ENCODE results near the gene TMEM178B. TPM values are rescaled to one million over a fixed set of nuclear protein-coding genes. Genes with fewer than 3 reads are reported as not detected.
A peak's percentile ranks its signal among the peaks of the same experiment; 100 is the strongest.

Gene TMEM178B
- total and polyA plus RNA-seq, 3 experiments from 2014 or later: 0.02 to 1.1 (median 0.97) TPM

DNA sequence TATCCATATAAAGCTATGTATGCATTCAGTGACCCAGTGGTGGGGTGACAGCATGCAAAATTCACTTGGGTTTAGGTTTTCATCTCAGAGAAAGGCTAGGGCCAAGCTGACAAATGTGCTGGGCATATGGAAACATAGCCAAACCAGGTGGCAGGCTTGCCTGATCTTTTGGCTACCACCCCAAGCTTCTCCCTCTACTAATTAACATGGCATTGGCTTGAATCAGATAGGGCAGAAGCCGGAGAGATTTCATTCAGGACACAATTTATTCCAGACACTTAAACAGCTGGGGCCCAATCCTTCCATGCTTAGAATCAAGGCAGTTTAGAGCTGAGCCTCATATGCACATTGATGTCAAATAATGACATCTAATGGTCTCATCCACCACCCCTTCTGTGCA is 381.9 kb downstream of the TMEM178B start:
- H3K27ac Mint-ChIP-seq: no peak overlapping the region
- no peaks in the 10 kb centered on the region for H3K36me3 Mint-ChIP-seq
- no peaks in the 10 kb centered on the region for H3K36me3 ChIP-seq (ENCODE audit: insufficient read depth, low read length)
- H3K4me1 Mint-ChIP-seq: no peaks in the 10 kb centered on the region
- H3K9me3 Mint-ChIP-seq: no peaks in the 10 kb centered on the region
- H3K4me1 ChIP-seq (ENCODE audit: insufficient read depth, low read length): no peaks in the 10 kb centered on the region
- no peaks in the 10 kb centered on the region for H3K27me3 ChIP-seq (ENCODE audit: insufficient read depth, low read length, poor library complexity, severe bottlenecking)
- H3K27ac ChIP-seq (ENCODE audit: low read depth, low read length): no peak overlapping the region
- ChIA-PET POLR2A (no interaction called here), CTCF (no interaction called here)
- H3K4me3 ChIP-seq (ENCODE audit: low read length): no peak overlapping the region
- H3K4me3 Mint-ChIP-seq: no peak overlapping the region
- peaks cover 6 to 8% of the 10 kb centered on the region in 2 donors for H3K27me3 Mint-ChIP-seq
- H3K9me3 ChIP-seq (ENCODE audit: low read length): no peaks in the 10 kb centered on the region
- DNase-seq: no peak

DNA sequence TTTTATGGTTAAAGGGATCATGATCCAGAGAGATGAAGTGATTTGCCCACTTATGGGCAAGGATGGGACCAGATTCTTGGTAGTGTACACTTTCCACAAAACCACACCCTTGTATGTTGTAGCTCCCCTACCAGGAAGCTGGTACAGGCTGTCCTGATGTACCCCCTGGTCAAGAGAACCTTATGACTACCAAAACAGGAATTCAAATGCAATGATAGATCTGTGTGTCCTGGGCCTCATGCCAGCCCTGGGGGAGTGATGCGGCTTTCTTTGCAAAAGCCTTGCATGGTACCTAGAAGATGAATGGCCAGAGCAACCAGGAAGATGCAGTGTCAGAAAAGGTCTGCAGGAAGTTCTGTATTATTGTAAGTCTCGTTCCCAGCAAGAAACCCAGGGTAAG is 382.4 kb downstream of the TMEM178B start:
- H3K9me3 ChIP-seq (ENCODE audit: low read length): no peaks in the 10 kb centered on the region
- H3K36me3 ChIP-seq (ENCODE audit: insufficient read depth, low read length): no peaks in the 10 kb centered on the region
- Mint-ChIP-seq H3K36me3 (no peaks in the 10 kb centered on the region), H3K9me3 (no peaks in the 10 kb centered on the region), H3K27me3 (peaks cover 6 to 8% of the 10 kb centered on the region in 2 donors), H3K4me1 (no peaks in the 10 kb centered on the region), H3K4me3 (no peak overlapping the region), H3K27ac (peak overlapping the region in 1 of 8 donors; percentile 48)
- no peak overlapping the region for H3K4me3 ChIP-seq (ENCODE audit: low read length)
- no peaks in the 10 kb centered on the region for H3K4me1 ChIP-seq (ENCODE audit: insufficient read depth, low read length)
- no peak overlapping the region for H3K27ac ChIP-seq (ENCODE audit: low read depth, low read length)
- no peaks in the 10 kb centered on the region for H3K27me3 ChIP-seq (ENCODE audit: insufficient read depth, low read length, poor library complexity, severe bottlenecking)
- CTCF ChIA-PET: no interaction called here
- no peak for DNase-seq
- POLR2A ChIA-PET: no interaction called here

DNA sequence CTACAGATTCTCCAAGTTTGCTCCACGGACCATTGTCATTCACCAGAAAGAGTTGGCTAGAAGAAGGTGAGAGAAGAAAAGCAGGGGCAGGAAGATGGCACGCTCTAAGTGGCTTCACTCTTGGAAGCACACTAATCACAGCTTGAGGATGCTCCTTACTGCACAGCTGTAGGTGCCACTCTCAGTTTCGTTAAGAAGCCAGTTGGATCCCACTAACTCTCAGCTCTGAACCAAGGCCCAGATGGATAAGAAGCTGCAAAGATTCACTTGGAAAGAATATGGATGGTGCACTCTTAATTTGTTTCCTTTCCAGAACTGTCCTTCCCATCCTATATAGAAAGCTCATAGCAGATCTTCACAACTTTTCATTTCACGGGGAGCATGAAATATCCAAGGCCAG is 382.8 kb downstream of the TMEM178B start:
- H3K27ac ChIP-seq (ENCODE audit: low read depth, low read length): no peak overlapping the region
- H3K4me1 Mint-ChIP-seq: no peaks in the 10 kb centered on the region
- H3K4me3 ChIP-seq (ENCODE audit: low read length): no peak overlapping the region
- H3K27me3 Mint-ChIP-seq: peaks cover 6 to 8% of the 10 kb centered on the region in 2 donors
- DNase-seq: no peak
- peak overlapping the region in 1 of 8 donors; percentile 48 for H3K27ac Mint-ChIP-seq
- CTCF ChIA-PET: no interaction called here
- H3K9me3 Mint-ChIP-seq: no peaks in the 10 kb centered on the region
- no peaks in the 10 kb centered on the region for H3K36me3 Mint-ChIP-seq
- no peaks in the 10 kb centered on the region for H3K36me3 ChIP-seq (ENCODE audit: insufficient read depth, low read length)
- POLR2A ChIA-PET: no interaction called here
- H3K27me3 ChIP-seq (ENCODE audit: insufficient read depth, low read length, poor library complexity, severe bottlenecking): no peaks in the 10 kb centered on the region
- no peaks in the 10 kb centered on the region for H3K9me3 ChIP-seq (ENCODE audit: low read length)
- no peaks in the 10 kb centered on the region for H3K4me1 ChIP-seq (ENCODE audit: insufficient read depth, low read length)
- no peak overlapping the region for H3K4me3 Mint-ChIP-seq

DNA sequence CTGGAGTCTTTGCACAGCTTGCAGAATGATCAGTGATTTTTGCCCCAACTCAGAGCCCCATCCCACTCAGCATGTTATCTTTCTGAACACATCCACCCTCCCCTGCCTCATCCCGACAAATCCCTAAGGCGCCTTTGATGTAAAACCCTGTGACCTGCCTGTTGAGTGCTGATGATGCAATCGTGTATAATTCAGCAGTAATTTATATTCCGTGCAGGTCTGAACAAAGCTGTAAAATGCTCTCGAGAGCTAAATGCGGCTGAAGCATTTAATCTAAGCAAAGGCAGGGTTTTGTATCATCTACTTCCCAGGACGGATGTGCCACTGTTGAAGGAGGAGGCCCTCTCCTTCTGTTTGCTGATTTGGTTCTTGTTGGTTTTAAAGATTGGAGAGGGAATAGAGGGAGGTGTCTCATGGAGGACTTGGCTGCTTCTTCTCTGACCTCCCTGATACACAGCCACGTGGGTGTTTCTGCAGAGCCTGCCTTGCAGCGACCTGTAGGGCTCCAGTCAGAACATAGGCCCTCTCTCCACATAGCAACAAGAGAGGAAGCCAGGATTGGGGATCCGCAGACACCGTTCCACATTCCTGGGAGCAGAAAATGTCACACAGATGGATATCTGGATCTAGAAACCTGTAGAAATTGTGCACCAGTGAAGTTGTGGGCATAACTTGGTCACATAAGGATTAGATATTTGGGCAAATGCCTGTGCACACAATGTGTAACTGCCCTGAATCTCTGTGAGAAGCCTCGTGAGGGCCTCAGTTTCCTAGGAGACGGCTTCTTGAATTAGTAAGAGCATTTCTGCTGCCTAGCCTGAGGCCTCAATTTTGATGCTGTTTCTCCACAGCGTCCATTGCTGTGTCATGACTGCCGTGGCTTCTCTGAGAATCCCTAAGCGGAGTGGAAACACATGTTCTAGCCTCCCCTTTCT is 387.2 kb downstream of the TMEM178B start:
- no peaks in the 10 kb centered on the region for H3K9me3 ChIP-seq (ENCODE audit: low read length)
- H3K4me1 ChIP-seq (ENCODE audit: insufficient read depth, low read length): no peaks in the 10 kb centered on the region
- peaks cover 0 to 2% (median 0%) of the 10 kb centered on the region in 5 donors for H3K9me3 Mint-ChIP-seq
- DNase-seq: no peak
- no peaks in the 10 kb centered on the region for H3K36me3 Mint-ChIP-seq
- CTCF ChIA-PET: no interaction called here
- no peak overlapping the region for H3K4me3 ChIP-seq (ENCODE audit: low read length)
- H3K27ac Mint-ChIP-seq: no peak overlapping the region
- H3K4me3 Mint-ChIP-seq: no peak overlapping the region
- POLR2A ChIA-PET: no interaction called here
- H3K27me3 Mint-ChIP-seq: peaks cover 8 to 9% of the 10 kb centered on the region in 2 donors
- H3K27me3 ChIP-seq (ENCODE audit: insufficient read depth, low read length, poor library complexity, severe bottlenecking): no peaks in the 10 kb centered on the region
- H3K27ac ChIP-seq (ENCODE audit: low read depth, low read length): no peak overlapping the region
- H3K4me1 Mint-ChIP-seq: no peaks in the 10 kb centered on the region
- H3K36me3 ChIP-seq (ENCODE audit: insufficient read depth, low read length): no peaks in the 10 kb centered on the region

DNA sequence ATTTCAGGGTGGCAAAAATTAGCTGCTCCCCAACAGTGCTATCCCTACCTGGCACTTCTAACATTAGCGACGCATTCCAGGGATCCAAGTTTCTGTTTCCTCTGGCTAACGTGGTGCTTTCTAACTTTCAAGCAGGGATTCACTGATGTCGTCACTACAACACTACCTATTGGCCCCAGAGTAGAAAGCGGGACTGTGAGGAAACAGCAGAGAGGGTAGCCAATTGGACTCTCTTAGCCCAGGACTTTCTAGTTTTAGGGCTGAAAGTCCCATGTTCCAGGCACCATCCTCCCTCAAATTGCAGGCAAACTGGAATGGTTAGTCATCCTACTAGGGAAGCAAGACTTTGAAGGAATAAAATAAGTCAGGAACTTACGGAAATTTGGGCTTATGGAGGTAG is 388.1 kb downstream of the TMEM178B start:
- Mint-ChIP-seq H3K27me3 (peaks cover 5 to 9% of the 10 kb centered on the region in 2 donors), H3K4me3 (no peak overlapping the region), H3K27ac (no peak overlapping the region), H3K4me1 (no peaks in the 10 kb centered on the region), H3K9me3 (peaks cover 0 to 2% (median 0%) of the 10 kb centered on the region in 5 donors), H3K36me3 (no peaks in the 10 kb centered on the region)
- Histone ChIP-seq H3K9me3 (ENCODE audit: low read length) (no peaks in the 10 kb centered on the region), H3K4me1 (ENCODE audit: insufficient read depth, low read length) (no peaks in the 10 kb centered on the region), H3K36me3 (ENCODE audit: insufficient read depth, low read length) (no peaks in the 10 kb centered on the region), H3K27ac (ENCODE audit: low read depth, low read length) (no peak overlapping the region), H3K27me3 (ENCODE audit: insufficient read depth, low read length, poor library complexity, severe bottlenecking) (no peaks in the 10 kb centered on the region), H3K4me3 (ENCODE audit: low read length) (no peak overlapping the region)
- ChIA-PET POLR2A (no interaction called here), CTCF (no interaction called here)
- DNase-seq: no peak

DNA sequence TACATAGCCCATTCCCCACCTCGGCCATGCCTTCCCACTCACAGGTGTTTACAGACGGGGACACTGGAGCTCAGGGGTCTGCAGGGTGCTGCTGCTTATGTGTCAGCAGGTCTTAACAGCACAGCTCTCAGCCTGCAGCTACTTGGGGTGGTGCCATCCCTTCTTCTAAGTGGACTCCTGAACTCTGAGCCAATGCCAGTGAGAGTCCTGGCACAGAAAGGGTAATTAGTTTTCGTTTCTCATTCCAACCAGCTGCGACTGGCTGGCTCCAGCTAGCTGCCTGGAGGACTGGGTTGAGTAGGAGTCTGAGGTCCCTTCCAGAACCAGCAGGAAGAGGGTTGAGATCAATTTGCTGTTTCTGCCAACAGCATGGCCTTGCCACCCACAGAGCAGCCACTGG is 389.1 kb downstream of the TMEM178B start:
- DNase-seq: no peak
- Histone ChIP-seq H3K4me1 (ENCODE audit: insufficient read depth, low read length) (no peaks in the 10 kb centered on the region), H3K36me3 (ENCODE audit: insufficient read depth, low read length) (no peaks in the 10 kb centered on the region), H3K27me3 (ENCODE audit: insufficient read depth, low read length, poor library complexity, severe bottlenecking) (no peaks in the 10 kb centered on the region), H3K4me3 (ENCODE audit: low read length) (no peak overlapping the region), H3K27ac (ENCODE audit: low read depth, low read length) (no peak overlapping the region), H3K9me3 (ENCODE audit: low read length) (no peaks in the 10 kb centered on the region)
- no peak overlapping the region for H3K4me3 Mint-ChIP-seq
- POLR2A ChIA-PET: no interaction called here
- H3K4me1 Mint-ChIP-seq: no peaks in the 10 kb centered on the region
- CTCF ChIA-PET: no interaction called here
- no peaks in the 10 kb centered on the region for H3K36me3 Mint-ChIP-seq
- H3K9me3 Mint-ChIP-seq: peaks cover 0 to 2% (median 0%) of the 10 kb centered on the region in 5 donors
- peak overlapping the region in 1 of 8 donors; percentile 4 for H3K27ac Mint-ChIP-seq
- peaks cover 5 to 13% of the 10 kb centered on the region in 2 donors for H3K27me3 Mint-ChIP-seq

DNA sequence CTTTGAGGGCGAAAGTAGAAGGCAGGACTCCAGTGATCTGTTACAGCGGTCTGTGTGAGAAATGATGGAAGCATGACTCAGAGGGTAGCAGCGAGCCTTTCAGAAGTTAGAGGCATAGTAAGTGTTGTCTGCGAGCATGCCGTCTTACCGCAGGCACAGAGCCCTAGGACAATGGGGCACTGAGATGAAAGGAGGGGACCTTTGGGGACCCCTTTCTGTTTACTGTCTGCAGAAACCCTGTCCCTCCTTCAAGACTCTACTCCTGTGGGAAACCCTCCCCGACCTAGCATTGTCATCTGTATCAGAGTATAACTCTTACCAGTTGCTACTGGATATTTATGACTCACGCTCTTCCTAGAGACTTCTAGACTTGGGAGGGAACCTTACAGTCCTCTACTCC is 390.1 kb downstream of the TMEM178B start:
- Histone ChIP-seq H3K27me3 (ENCODE audit: insufficient read depth, low read length, poor library complexity, severe bottlenecking) (no peaks in the 10 kb centered on the region), H3K9me3 (ENCODE audit: low read length) (no peaks in the 10 kb centered on the region), H3K36me3 (ENCODE audit: insufficient read depth, low read length) (no peaks in the 10 kb centered on the region), H3K4me3 (ENCODE audit: low read length) (no peak overlapping the region), H3K27ac (ENCODE audit: low read depth, low read length) (no peak overlapping the region), H3K4me1 (ENCODE audit: insufficient read depth, low read length) (no peaks in the 10 kb centered on the region)
- H3K4me1 Mint-ChIP-seq: no peaks in the 10 kb centered on the region
- CTCF ChIA-PET: no interaction called here
- no peak for DNase-seq
- POLR2A ChIA-PET: no interaction called here
- no peak overlapping the region for H3K27ac Mint-ChIP-seq
- no peak overlapping the region for H3K4me3 Mint-ChIP-seq
- H3K36me3 Mint-ChIP-seq: no peaks in the 10 kb centered on the region
- peaks cover 0 to 2% (median 0%) of the 10 kb centered on the region in 5 donors for H3K9me3 Mint-ChIP-seq
- H3K27me3 Mint-ChIP-seq: peaks cover 5 to 13% of the 10 kb centered on the region in 2 donors

- DNase-seq: no peak
- POLR2A ChIA-PET: no interaction called here
- Histone ChIP-seq H3K27me3 (ENCODE audit: insufficient read depth, low read length, poor library complexity, severe bottlenecking) (no peaks in the 10 kb centered on the region), H3K36me3 (ENCODE audit: insufficient read depth, low read length) (no peaks in the 10 kb centered on the region), H3K4me1 (ENCODE audit: insufficient read depth, low read length) (no peaks in the 10 kb centered on the region), H3K9me3 (ENCODE audit: low read length) (no peaks in the 10 kb centered on the region), H3K4me3 (ENCODE audit: low read length) (no peak overlapping the region), H3K27ac (ENCODE audit: low read depth, low read length) (no peak overlapping the region)
- CTCF ChIA-PET: no interaction called here
- Mint-ChIP-seq H3K4me1 (no peaks in the 10 kb centered on the region), H3K4me3 (no peak overlapping the region), H3K27me3 (peaks cover 2 to 13% of the 10 kb centered on the region in 2 donors), H3K27ac (no peak overlapping the region), H3K36me3 (no peaks in the 10 kb centered on the region), H3K9me3 (peaks cover 0 to 2% (median 0%) of the 10 kb centered on the region in 5 donors)
Observed at GRCh38 chr7:141464551-141464950, 390.7 kb downstream of the TMEM178B start.
